Colonic mucosa (tissue), 4 donors: ENCODE data around the gene EMC8. TPM values are rescaled to one million over a fixed set of nuclear protein-coding genes. Genes with fewer than 3 reads are reported as not detected.

Experiments used
- DNase-seq: peaks from one replicate; pipeline ENCODE4 v3.0.0-alpha.2; 2020
- H3K27ac ChIP-seq: fragments of 200-600 bp; one replicate; pipeline ENCODE4 v1.8.0; 2021
- H3K27me3 ChIP-seq: fragments of 200-600 bp; one replicate; pipeline ENCODE4 v1.8.0; 2021
- H3K36me3 ChIP-seq: fragments of 200-600 bp; one replicate; pipeline ENCODE4 v1.8.0; 2021
- H3K4me1 ChIP-seq: fragments of 200-600 bp; one replicate; pipeline ENCODE4 v1.8.0; 2021; ENCODE audit warnings: mild to moderate bottlenecking
- H3K4me3 ChIP-seq: fragments of 200-600 bp; one replicate; pipeline ENCODE4 v1.8.0; 2021
- H3K9ac ChIP-seq, 2 donors: one replicate each; pipeline ENCODE4 v1.7.0; 2013; ENCODE audit warnings: control low read depth in 2 of 2, low read depth in 2 of 2, low read length in 2 of 2
- H3K9me3 ChIP-seq: fragments of 200-600 bp; one replicate; pipeline ENCODE4 v1.8.0; 2021
- CTCF ChIP-seq: fragments of 200-600 bp; IDR thresholded peaks from one replicate; pipeline ENCODE4 v1.8.0; 2022; ENCODE audit warnings: antibody characterized with exemption, mild to moderate bottlenecking
- intact Hi-C: fragments of 100-400 bp; cut with DNase I; formaldehyde crosslinking; loops from one replicate; pipeline ENCODE4 v1.14.1; 2022
- microRNA-seq: library from miRNA; unstranded; fragments of <30 nt; microRNA quantifications from one replicate; pipeline ENCODE4, GENCODE V29; 2019
- total RNA-seq, 2 donors: library from RNA; stranded (reverse); fragmentation: NEBNext Ultra II Directional in 1 of 2; extraction: Animal tissue kit (Norgen Biotek cat#: 25700) in 1 of 2; gene quantifications; one replicate each; pipeline ENCODE4 v1.2.1, GENCODE V29; 2021
- donor health status: healthy.
- donor health status: DM: no; HTN: no; CAD: no.
- donor health status: DM: no; HTN: no; CAD: no.

EMC8 gene
- total RNA-seq, 2 donors from 2014 or later: 30.6 to 49.8 TPM

GRCh38 chr16:85731179-85731578 lies 68.2 kb downstream of the EMC8 start:
- no peak overlapping the region for H3K27ac ChIP-seq

GRCh38 chr16:85730186-85730465 lies 69.2 kb downstream of the EMC8 start:
- no peak overlapping the region for H3K4me3 ChIP-seq
- intact Hi-C loops: no loop called here
- TF ChIP-seq CTCF: no peak
- DNase-seq: no peak
- no peaks in the 10 kb centered on the region for H3K9me3 ChIP-seq
- H3K9ac ChIP-seq: no peak overlapping the region
- H3K36me3 ChIP-seq: no peaks in the 10 kb centered on the region
- no peaks in the 10 kb centered on the region for H3K4me1 ChIP-seq
- no peak overlapping the region for H3K27ac ChIP-seq
- H3K27me3 ChIP-seq: no peaks in the 10 kb centered on the region

More at GRCh38 chr16:85731179-85731578, 68.2 kb downstream of the EMC8 start:
- intact Hi-C loops: no loop called here
- no peak overlapping the region for H3K9ac ChIP-seq
- no peaks in the 10 kb centered on the region for H3K36me3 ChIP-seq
- H3K27me3 ChIP-seq: no peaks in the 10 kb centered on the region
- no peaks in the 10 kb centered on the region for H3K4me1 ChIP-seq
- H3K4me3 ChIP-seq: no peak overlapping the region
- no peaks in the 10 kb centered on the region for H3K9me3 ChIP-seq
- no peak for TF ChIP-seq CTCF
- no peak for DNase-seq

GRCh38 chr16:85729452-85730185 lies 69.7 kb downstream of the EMC8 start:
- Histone ChIP-seq H3K36me3 (no peaks in the 10 kb centered on the region), H3K27ac (no peak overlapping the region), H3K4me3 (no peak overlapping the region), H3K9ac (no peak overlapping the region), H3K9me3 (no peaks in the 10 kb centered on the region), H3K4me1 (no peaks in the 10 kb centered on the region), H3K27me3 (no peaks in the 10 kb centered on the region)
- no peak for TF ChIP-seq CTCF
- no peak for DNase-seq
- intact Hi-C loops: no loop called here

GRCh38 chr16:85728879-85729278 lies 70.5 kb downstream of the EMC8 start:
- Histone ChIP-seq H3K27me3 (no peaks in the 10 kb centered on the region), H3K36me3 (no peaks in the 10 kb centered on the region), H3K4me1 (no peaks in the 10 kb centered on the region), H3K9me3 (no peaks in the 10 kb centered on the region), H3K9ac (no peak overlapping the region), H3K27ac (no peak overlapping the region), H3K4me3 (no peak overlapping the region)
- intact Hi-C loops: no loop called here
- no peak for TF ChIP-seq CTCF
- DNase-seq: no peak

Small RNA genes within 50 kb of the gene (microRNA-seq; reads per million reads assigned to microRNA genes)
- not detected for gene MIR1910

Other genes starting within 250 kb of the EMC8 start
- 100 to 1,000 TPM in 1 of 2 donors, 10 to 100 TPM in 1; 79.2 to 103 TPM for gene GSE1, start 186.2 kb downstream of the EMC8 start, total RNA-seq
- 10 to 100 TPM in 1 of 2 donors, 1 to 10 TPM in 1; 6.1 to 39.9 TPM for gene GINS2, start 110.6 kb downstream of the EMC8 start, total RNA-seq
- gene C16orf74, start 48.4 kb downstream of the EMC8 start, total RNA-seq: under 1 TPM; 0.37 to 0.96 TPM
- gene COX4I1, start 151 bp upstream of the EMC8 start, total RNA-seq: 1,000 to 10,000 TPM; 1,080 to 1,242 TPM
- 10 to 100 TPM; 25.1 to 52.5 TPM for gene IRF8, start 99.6 kb upstream of the EMC8 start, total RNA-seq